GM12865 (cell line): ENCODE results near the gene SLC25A26.

Experiments used
- DNase-seq: peaks from one replicate; pipeline ENCODE4 v3.0.0; 2010; ENCODE audit warnings: low read depth
- H3K4me3 ChIP-seq: 2 replicates; pipeline ENCODE4 v1.5.1; 2011; ENCODE audit warnings: mild to moderate bottlenecking, low read depth, low read length, control low read depth
- CTCF ChIP-seq: IDR thresholded peaks from 2 replicates; pipeline ENCODE4 v1.5.1; 2011; ENCODE audit warnings: low read length, control low read depth, low read depth, inconsistent platforms; ENCODE audit not compliant: insufficient read depth; ENCODE audit errors: missing control alignments

SLC25A26 gene

GRCh38 chr3:66425032-66425431 is 204.2 kb downstream of the SLC25A26 start:
- no peak for TF ChIP-seq CTCF
- no peak for DNase-seq
- no peak overlapping the region for H3K4me3 ChIP-seq

DNA sequence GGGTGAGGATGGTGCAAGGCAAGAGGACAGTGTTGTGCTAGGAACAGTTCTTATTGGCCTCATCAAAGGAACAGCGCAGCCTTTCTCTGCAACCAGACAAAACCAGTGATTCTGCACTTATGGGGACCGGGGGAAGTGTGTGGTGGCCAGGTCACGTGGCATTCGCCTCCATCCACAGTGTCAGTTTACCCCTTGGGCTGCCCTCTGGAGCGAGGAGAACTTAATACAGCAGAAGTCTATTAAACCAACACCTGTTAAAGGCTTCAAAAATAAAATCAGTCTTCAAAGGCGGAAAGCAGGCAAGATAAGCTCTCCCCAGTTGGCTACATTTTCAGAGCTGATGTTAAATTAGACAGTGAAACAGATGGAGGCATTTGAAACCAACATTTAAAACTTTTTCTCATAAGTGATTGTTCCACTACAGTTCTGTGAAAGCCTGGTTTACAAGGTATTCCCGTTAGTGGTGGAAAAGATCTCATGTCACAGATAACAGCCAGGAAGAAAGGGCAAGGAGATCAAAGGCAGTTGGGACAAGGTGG is 204.8 kb downstream of the SLC25A26 start:
- H3K4me3 ChIP-seq: no peak overlapping the region
- TF ChIP-seq CTCF: no peak
- DNase-seq: no peak

DNA sequence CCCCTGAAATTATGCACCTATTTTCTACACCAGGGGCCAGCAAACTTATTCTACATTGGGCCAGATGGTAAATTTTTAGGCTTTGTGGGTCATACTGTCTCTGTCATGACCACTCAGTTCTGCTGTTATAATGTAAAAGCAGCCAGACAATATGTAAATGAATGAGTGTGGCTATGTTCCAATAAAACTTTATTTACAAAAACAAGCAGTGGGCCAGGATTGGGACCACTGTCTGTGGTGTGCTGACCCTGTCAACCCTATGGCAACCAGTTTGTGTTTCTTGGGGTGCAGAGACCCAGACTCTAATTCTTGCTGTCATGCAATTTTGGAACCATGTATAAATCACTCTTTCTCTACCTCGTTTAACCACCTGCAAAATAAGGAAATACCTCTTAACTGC is 205.3 kb downstream of the SLC25A26 start:
- DNase-seq: no peak
- no peak overlapping the region for H3K4me3 ChIP-seq
- no peak for TF ChIP-seq CTCF

DNA sequence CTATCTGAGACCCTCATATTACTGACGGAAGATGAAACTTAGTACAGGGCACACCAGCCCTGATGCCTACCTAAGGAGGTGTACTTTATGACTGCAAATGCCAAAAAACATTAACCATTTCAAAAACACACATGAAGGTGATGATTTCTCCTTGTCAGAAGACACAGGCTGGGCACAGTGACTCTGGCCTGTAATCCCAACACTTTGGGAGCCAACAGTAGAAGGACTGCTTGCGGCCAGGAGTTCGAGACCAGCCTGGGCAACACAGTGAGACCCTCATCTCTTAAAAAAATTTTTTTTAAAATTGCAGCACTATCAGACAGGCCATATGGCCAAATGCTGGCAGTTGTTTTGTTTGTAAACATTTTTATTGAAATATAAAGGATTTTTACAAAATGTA is 206.6 kb downstream of the SLC25A26 start:
- no peak for DNase-seq
- no peak for TF ChIP-seq CTCF
- H3K4me3 ChIP-seq: no peak overlapping the region

DNA sequence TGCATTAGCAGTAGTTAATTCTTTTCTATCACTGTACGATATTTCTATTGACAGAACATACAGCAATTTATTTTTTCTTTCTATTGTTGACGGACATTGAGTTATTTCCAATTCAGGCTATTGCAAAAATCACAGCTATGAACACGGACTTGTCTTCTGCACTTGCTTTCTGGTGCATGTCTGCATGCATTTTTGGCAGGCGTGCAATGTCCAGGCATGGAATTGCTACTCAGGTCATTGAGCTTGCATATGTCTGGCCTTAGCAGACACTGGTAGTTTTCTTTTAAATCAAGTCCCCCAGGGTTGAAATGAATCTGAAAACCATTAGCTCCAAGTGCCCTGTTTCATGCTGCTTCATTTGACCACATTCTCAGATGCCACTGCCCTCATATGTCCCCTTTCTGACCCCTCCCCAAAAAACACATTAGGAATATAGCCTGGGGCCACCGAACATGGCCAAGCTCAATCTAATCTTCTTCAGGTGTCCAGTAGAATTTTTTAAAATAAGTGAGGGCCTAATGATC is 207.2 kb downstream of the SLC25A26 start:
- DNase-seq: no peak
- TF ChIP-seq CTCF: no peak
- no peak overlapping the region for H3K4me3 ChIP-seq
